NCI-H1105 treated with DMSO at 0.1 percent for 48 hours (cell line): ENCODE results near the gene PDCD5.

Source experiments
- DNase-seq: peaks from one replicate; lab custom pipeline; 2025; lab: John Stamatoyannopoulos, UW

PDCD5 gene

GRCh38 chr19:32631381-32631780 lies 50.4 kb downstream of the PDCD5 start:
- DNase-seq, result no peak
